ENCODE results near the gene C1orf167.

The C1orf167 gene

DNA sequence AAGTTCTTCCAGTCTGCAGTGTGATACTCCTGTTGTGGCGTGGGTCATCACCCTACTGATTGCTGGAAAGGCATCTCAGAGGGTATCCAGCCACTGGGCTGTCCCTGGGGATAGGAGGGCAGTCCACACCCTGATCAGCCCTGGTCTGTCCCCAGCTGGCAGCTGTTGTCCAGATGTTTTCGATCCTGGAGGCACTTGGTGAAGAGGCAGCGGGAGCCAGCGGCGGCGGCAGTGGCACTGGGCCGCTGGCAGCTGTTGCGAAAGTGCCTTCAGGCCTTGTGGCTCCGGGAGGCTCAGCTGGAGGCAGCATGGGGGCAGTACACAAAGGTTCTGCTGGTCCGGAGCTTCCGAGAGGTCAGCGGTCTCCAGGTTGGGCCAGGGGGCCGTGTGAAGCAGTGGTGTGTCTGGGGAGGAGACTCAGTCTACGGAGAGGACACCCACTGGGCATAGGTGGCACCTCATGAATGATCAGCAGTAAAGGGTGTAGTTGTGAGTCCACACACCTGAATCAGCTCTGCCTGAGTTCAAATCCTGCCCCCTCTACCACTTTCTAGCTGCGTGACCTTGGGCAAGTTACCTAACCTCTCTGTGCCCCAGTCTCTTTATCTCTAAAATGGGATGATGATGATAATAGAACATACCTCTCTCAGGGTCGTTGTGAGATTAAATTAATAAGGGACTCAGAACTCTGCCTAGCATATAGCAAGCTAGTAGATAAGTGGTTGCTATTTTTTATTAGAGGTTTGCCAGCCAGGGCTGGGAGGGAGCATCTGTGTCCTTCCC lies 6.1 kb downstream of the C1orf167 start:
- no peak overlapping the region for H3K4me3 ChIP-seq (ENCODE audit: low read depth, low read length)
- TF ChIP-seq, protein P1, sequence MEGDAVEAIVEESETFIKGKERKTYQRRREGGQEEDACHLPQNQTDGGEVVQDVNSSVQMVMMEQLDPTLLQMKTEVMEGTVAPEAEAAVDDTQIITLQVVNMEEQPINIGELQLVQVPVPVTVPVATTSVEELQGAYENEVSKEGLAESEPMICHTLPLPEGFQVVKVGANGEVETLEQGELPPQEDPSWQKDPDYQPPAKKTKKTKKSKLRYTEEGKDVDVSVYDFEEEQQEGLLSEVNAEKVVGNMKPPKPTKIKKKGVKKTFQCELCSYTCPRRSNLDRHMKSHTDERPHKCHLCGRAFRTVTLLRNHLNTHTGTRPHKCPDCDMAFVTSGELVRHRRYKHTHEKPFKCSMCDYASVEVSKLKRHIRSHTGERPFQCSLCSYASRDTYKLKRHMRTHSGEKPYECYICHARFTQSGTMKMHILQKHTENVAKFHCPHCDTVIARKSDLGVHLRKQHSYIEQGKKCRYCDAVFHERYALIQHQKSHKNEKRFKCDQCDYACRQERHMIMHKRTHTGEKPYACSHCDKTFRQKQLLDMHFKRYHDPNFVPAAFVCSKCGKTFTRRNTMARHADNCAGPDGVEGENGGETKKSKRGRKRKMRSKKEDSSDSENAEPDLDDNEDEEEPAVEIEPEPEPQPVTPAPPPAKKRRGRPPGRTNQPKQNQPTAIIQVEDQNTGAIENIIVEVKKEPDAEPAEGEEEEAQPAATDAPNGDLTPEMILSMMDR (IDR thresholded peaks at IDR 0.05; ENCODE audit: low read depth, low read length): no peak
- DNase-seq (ENCODE audit: low read depth, low spot score): no peak
- in situ Hi-C loops (cut with HindIII; ENCODE audit: low sequenced_read_pairs): no loop called here

DNA sequence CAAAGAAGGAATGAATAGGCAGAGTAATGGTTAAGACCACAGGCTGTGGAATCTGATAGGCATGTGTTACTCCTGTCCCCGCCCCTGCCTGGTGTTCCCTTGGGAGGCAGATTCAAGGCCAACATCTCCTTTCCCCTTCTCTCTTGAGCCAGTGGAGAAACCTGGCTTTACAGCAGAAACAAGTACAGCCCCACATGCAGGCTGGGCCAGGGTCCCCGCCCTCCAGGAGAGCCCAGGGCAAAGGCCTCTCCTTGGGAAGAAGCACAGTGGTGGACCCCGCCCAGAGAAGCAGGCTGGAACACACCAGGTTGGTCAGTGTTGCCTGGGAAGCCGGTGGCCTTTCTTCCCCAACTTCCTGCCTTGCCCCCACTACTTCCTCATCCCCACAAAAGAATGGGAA lies 6.8 kb downstream of the C1orf167 start:
- in situ Hi-C loops (cut with HindIII; ENCODE audit: low sequenced_read_pairs): no loop called here
- DNase-seq (ENCODE audit: low read depth, low spot score): no peak
- no peak overlapping the region for H3K4me3 ChIP-seq (ENCODE audit: low read depth, low read length)
- TF ChIP-seq, protein P1 (IDR thresholded peaks at IDR 0.05; ENCODE audit: low read depth, low read length): no peak

DNA sequence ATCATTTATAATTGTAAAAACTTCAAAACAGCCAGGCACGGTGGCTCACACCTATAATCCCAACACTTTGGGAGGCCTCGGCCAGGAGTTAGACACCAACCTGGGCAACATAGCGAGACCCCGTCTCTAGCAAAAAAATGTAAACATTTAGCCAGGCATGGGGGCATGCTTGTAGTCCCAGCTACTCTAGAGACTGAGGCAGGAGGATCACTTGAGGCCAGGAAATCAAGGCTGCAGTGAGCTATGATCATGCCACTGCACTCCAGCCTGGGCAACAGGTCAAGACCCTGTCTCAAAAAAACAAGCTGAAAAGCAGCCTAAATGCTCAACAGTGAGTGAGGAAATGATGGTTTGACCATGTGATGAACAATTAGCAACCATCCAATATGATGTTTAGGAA lies 7.3 kb downstream of the C1orf167 start:
- in situ Hi-C loops (cut with HindIII; ENCODE audit: low sequenced_read_pairs): no loop called here
- no peak overlapping the region for H3K4me3 ChIP-seq (ENCODE audit: low read depth, low read length)
- TF ChIP-seq, protein P1 (IDR thresholded peaks at IDR 0.05; ENCODE audit: low read depth, low read length): no peak
- no peak for DNase-seq (ENCODE audit: low read depth, low spot score)

DNA sequence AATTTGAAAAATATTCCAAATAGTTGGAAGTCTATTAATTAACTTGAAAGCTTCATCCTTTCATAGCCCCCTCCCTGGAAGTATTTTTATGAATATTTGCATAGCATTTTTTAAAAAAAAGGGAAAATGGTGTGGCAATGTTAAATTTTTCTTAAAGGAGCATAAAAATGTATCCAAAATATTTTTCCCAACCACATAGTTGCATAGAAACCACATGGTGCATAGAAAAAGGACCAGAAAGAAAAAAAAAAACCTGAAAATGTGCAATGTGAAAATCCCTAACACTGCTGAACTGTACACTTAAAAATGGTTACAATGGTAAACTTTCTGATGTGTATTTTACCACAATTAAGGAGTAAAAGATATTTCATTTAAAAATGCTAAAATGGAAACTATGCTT lies 8.0 kb downstream of the C1orf167 start:
- H3K4me3 ChIP-seq (ENCODE audit: low read depth, low read length): no peak overlapping the region
- TF ChIP-seq, protein P1 (IDR thresholded peaks at IDR 0.05; ENCODE audit: low read depth, low read length): no peak
- DNase-seq (ENCODE audit: low read depth, low spot score): no peak
- in situ Hi-C loops (cut with HindIII; ENCODE audit: low sequenced_read_pairs): no loop called here

DNA sequence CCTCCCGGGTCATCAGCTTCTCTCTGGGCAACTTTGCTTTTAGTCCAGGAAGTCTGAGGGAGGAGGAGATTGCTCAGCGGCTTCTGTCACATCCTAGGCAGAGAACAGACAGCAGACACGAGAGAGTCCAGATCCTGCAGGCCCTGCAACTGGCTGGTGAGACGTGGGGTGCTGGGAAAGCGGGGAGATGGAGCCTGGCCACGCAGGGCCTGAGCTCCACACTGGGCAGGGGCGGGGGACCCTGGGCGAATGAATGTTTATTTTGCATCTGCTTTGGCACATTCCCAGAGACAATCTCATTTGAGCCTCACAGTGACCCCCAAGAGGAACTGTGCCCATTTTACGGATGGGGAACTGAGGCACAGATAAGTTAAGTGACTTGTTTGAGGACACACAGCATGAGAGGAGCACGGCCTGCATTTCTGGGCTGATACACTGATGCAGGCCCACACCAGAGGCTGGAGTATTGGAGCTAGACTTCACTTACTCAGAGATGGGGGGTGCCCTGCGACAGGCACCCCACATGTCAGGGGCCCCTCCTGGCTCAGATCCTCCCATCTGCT lies 9.6 kb downstream of the C1orf167 start:
- DNase-seq (ENCODE audit: low read depth, low spot score): no peak
- TF ChIP-seq, protein P1 (IDR thresholded peaks at IDR 0.05; ENCODE audit: low read depth, low read length): no peak
- no peak overlapping the region for H3K4me3 ChIP-seq (ENCODE audit: low read depth, low read length)
- in situ Hi-C loops (cut with HindIII; ENCODE audit: low sequenced_read_pairs): no loop called here

DNA sequence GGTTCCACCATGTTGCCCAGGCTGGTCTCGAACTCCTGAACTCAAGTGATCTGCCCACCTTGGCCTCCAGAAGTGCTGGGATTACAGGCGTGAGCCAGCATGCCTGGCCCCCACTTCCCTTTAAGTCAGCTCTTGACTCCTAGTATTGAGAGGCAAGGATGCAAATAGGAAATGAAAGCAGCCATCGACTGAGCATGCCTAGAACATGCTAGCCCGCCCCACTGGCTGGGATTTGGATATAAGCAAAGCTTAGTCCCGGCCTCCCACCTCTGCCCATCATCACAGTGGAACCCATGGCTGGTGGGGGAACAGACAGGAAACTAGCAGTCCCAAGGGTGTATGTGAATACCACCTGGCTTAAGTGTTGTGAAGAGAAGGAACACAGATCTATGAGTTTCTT lies 10.5 kb downstream of the C1orf167 start:
- TF ChIP-seq, protein P1 (IDR thresholded peaks at IDR 0.05; ENCODE audit: low read depth, low read length): no peak
- H3K4me3 ChIP-seq (ENCODE audit: low read depth, low read length): no peak overlapping the region
- DNase-seq (ENCODE audit: low read depth, low spot score): no peak
- in situ Hi-C loops (cut with HindIII; ENCODE audit: low sequenced_read_pairs): no loop called here
